Kidney (tissue), 14 donors: Measurements from ENCODE around the gene SRBD1. TPM values are rescaled to one million over a fixed set of nuclear protein-coding genes. Genes with fewer than 3 reads are reported as not detected.

Experiments used
- DNase-seq, 5 donors: peaks; one replicate each; pipeline ENCODE4 v3.0.0-alpha.2; 2013 to 2020
- FAIRE-seq: peaks from 2 replicates; lab custom pipeline; 2012; peaks lifted over from hg19 to GRCh38; lab: Jason Lieb, UNC
- H3K27ac ChIP-seq, 2 donors: one replicate each; pipeline ENCODE4 v1.7.0; 2013; ENCODE audit warnings: low read depth in 2 of 2, low read length in 2 of 2, inconsistent platforms in 1 of 2
- H3K27me3 ChIP-seq: one replicate; pipeline ENCODE4 v1.7.1; 2013; ENCODE audit warnings: low read length, inconsistent platforms; ENCODE audit not compliant: control insufficient read depth, insufficient read depth
- H3K36me3 ChIP-seq, 3 donors: one replicate each; pipeline versions ENCODE4 v1.7.0 to v1.7.1; 2013; ENCODE audit warnings: low read length in 3 of 3, control low read depth in 1 of 3, inconsistent platforms in 1 of 3; ENCODE audit not compliant: insufficient read depth in 3 of 3, control insufficient read depth in 2 of 3
- H3K4me1 ChIP-seq, 3 donors: one replicate each; pipeline versions ENCODE4 v1.7.0 to v1.7.1; 2013; ENCODE audit warnings: low read length in 3 of 3, inconsistent platforms in 1 of 3, low read depth in 1 of 3; ENCODE audit not compliant: control insufficient read depth in 2 of 3, insufficient read depth in 2 of 3
- H3K4me3 ChIP-seq, 3 donors: one replicate each; pipeline versions ENCODE4 v1.7.0 to v1.8.1; 2013; ENCODE audit warnings: low read length in 3 of 3, control low read depth in 1 of 3, inconsistent platforms in 1 of 3
- H3K9ac ChIP-seq, 3 donors: one replicate each; pipeline versions ENCODE4 v1.7.0 to v1.7.1; 2013; ENCODE audit warnings: low read length in 3 of 3, control low read depth in 1 of 3, inconsistent platforms in 1 of 3
- H3K9me3 ChIP-seq, 3 donors: one replicate each; pipeline versions ENCODE4 v1.7.0 to v1.7.1; 2013; ENCODE audit warnings: low read length in 3 of 3, control low read depth in 1 of 3, inconsistent platforms in 1 of 3; ENCODE audit not compliant: control insufficient read depth in 2 of 3, insufficient read depth in 1 of 3
- CTCF ChIP-seq: IDR thresholded peaks from 3 replicates; pipeline ENCODE4 v1.5.1; 2012; ENCODE audit warnings: mild to moderate bottlenecking, moderate library complexity, borderline replicate concordance; ENCODE audit not compliant: insufficient read depth; ENCODE audit errors: extremely low read depth
- intact Hi-C: fragments of 100-400 bp; cut with DNase I; formaldehyde crosslinking; loops from one replicate; pipeline ENCODE4 v1.11.1; 2022
- polyA plus RNA-seq: library from polyadenylated mRNA; stranded (reverse); fragments of 350-450 nt; fragmentation: Illumina TruSeq; extraction: RNeasy Lipid Tissue Mini Kit (QIAGEN cat#74804); gene quantifications from one replicate; pipeline ENCODE4 v1.2.3, GENCODE V29; 2014; ENCODE audit warnings: low read depth, low replicate concordance; ENCODE audit not compliant: insufficient read depth
- total RNA-seq: library from RNA; stranded (reverse); fragmentation: NEBNext Ultra II Directional; extraction: Animal tissue kit (Norgen Biotek cat#: 25700); gene quantifications from one replicate; pipeline ENCODE4 v1.2.1, GENCODE V29; 2021
- donor health status: control.
- donor health status: control.
- donor health status: control.
- donor health status: control.
- donor health status: control.
- donor health status: DM: yes; HTN: yes; CAD: no.
- donor health status: Normal renal cell carcinoma (clear cell type).

The SRBD1 gene
- total and polyA plus RNA-seq, 2 donors from 2014 or later, result 5.4 to 19.5 TPM

GRCh38 chr2:45484965-45485364 lies 126.1 kb downstream of the SRBD1 start:
- FAIRE-seq (no peak), DNase-seq (no peak)
- Histone ChIP-seq H3K27me3 (no peaks in the 10 kb centered on the region), H3K36me3 (no peaks in the 10 kb centered on the region), H3K27ac (no peak overlapping the region), H3K4me1 (no peaks in the 10 kb centered on the region), H3K4me3 (no peak overlapping the region), H3K9me3 (no peaks in the 10 kb centered on the region), H3K9ac (no peak overlapping the region)
- no peak for TF ChIP-seq CTCF
- intact Hi-C loops, result no loop called here

DNA sequence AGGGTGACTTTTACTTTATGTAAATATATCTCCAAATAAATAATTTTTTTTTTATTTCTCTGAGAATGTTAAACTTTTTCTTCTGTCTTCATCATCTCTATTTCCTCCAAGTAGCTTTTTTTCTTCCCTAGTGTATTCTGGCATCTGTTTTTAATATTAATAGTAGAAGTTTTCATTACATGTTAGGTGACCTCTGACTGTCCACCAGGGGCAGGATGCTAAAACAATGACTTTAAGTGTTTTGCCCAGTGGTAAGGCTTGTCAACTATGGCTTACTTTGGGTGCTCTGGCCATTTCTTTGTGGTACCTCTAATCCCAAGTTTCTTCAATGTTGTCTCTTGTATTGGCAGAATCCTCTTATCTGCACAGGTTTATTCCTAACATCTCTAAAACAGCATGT lies 127.1 kb downstream of the SRBD1 start:
- H3K4me1 ChIP-seq, result no peaks in the 10 kb centered on the region
- DNase-seq (no peak), FAIRE-seq (no peak)
- H3K27me3 ChIP-seq, result no peaks in the 10 kb centered on the region
- no peak overlapping the region for H3K9ac ChIP-seq
- H3K4me3 ChIP-seq, result no peak overlapping the region
- no peak for TF ChIP-seq CTCF
- intact Hi-C loops, result no loop called here
- no peaks in the 10 kb centered on the region for H3K9me3 ChIP-seq
- H3K27ac ChIP-seq, result no peak overlapping the region
- H3K36me3 ChIP-seq, result no peaks in the 10 kb centered on the region

- no peak for DNase-seq
- Histone ChIP-seq H3K4me3 (no peak overlapping the region), H3K27ac (no peak overlapping the region), H3K4me1 (no peaks in the 10 kb centered on the region), H3K9ac (no peak overlapping the region), H3K36me3 (peaks cover 0 to 6% (median 0%) of the 10 kb centered on the region in 3 donors), H3K27me3 (no peaks in the 10 kb centered on the region), H3K9me3 (no peaks in the 10 kb centered on the region)
- intact Hi-C loops, result no loop called here
- no peak for TF ChIP-seq CTCF
- FAIRE-seq, result no peak
Measured at GRCh38 chr2:45477546-45477945, 133.5 kb downstream of the SRBD1 start.

DNA sequence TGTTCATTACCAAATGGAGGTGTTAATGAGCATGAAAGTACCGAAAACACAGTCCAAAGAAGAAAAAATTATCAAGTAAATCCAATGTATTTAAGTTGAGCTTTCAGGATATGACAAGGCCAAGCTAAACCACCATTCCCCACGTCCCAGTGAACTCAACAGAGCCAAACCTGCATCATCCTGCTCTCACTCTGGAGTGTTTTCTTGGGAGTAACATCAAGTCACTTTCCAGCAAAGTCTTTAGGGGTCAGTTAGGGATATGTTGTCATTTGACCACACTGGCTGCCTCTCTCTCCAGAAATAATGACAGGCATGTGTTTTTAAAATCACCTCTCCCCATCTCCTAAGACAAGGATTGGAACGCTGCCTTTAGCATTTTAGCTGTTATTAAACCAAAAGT lies 140.5 kb downstream of the SRBD1 start:
- no peak for TF ChIP-seq CTCF
- Histone ChIP-seq H3K36me3 (peaks cover 0 to 3% (median 0%) of the 10 kb centered on the region in 3 donors), H3K9me3 (no peaks in the 10 kb centered on the region), H3K4me1 (no peaks in the 10 kb centered on the region), H3K9ac (no peak overlapping the region), H3K4me3 (no peak overlapping the region), H3K27me3 (no peaks in the 10 kb centered on the region), H3K27ac (no peak overlapping the region)
- intact Hi-C loops, result no loop called here
- FAIRE-seq, result no peak
- DNase-seq, result no peak
